DMS153 treated with DMSO at 0.1 percent for 48 hours (cell line): ENCODE measurements around the gene GASK1A.

Experiments used
- DNase-seq: peaks from one replicate; lab custom pipeline; 2025; ENCODE audit not compliant: unreplicated experiment; lab: John Stamatoyannopoulos, UW

The GASK1A gene

DNA sequence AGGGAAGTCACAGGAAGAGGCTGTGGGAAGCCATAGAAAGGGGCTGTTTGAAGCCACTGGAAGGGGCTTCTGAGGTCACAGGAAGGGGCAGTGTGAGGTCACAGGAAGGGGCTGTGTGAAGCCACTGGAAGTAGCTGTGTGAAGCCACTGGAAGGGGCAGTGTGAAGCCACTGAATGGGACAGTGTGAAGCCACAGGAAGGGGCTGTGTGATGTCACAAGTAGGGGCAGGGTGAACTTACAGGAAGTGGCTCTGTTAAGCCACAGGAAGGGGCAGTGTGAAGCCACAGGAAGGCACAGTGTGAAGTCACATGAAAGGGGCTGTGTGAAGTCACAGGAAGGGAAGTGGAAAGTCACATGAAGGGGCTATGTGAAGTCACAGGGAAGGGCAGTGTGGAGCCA is 33.1 kb downstream of the GASK1A start:
- DNase-seq = no peak

DNA sequence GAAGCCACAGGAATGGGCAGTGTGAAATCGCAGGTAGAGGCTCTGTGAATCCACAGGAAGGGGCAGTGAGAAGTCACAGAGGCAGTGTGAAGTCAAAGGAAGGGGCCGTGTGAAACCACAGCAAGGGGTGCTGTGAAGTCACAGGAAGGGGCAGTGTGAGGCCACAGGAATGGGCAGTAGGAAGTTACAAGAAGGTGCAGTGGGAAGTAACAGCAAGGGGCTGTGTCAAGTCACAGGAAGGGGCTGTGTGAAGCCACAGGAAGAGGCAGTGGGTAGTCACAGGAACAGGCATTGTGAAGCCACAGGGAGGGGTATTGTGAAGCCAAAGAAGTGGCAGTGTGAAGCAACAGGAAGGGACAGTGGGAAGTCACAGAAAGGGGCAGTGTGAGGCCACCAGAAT is 34.1 kb downstream of the GASK1A start:
- DNase-seq = no peak

DNA sequence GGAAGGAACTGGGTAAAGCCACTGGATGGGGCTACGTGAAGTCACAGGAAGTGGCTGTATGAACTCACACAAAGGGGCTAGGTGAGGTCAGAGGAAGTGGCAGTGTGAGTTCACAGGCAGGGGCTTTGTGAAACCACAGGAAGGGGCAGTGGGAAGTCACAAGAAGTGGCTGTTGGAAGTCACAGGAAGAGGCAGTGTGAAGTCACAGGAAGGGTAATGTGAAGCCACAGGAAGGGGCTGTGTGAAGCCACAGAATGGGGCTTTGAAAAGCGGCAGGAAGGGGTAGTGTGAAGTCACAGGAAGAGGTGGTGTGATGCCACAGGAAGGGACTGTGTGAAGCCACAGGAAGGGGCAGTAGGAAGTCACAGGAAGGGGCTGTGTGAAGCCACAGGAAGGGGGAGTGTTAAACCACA is 34.6 kb downstream of the GASK1A start:
- DNase-seq = no peak

DNA sequence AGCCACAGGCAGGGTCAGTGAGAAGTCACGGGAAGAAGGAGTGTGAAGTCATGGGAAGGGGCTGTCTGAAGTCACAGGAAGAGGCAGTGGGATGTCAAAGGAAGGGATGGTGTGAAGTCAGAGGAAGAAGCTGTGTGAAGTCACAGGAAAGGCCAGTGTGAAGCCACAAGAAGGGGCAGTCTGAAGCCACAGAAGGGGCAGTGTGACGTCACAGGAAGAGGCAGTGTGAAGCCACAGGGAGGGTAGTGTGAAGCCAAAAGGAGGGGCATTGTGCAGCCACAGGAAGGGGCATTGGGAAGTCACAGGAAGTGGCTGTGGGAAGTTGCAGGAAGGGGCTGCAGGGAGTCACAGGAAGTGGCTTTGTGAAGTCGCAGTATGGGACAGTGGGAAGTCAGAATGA is 35.1 kb downstream of the GASK1A start:
- DNase-seq = no peak

DNA sequence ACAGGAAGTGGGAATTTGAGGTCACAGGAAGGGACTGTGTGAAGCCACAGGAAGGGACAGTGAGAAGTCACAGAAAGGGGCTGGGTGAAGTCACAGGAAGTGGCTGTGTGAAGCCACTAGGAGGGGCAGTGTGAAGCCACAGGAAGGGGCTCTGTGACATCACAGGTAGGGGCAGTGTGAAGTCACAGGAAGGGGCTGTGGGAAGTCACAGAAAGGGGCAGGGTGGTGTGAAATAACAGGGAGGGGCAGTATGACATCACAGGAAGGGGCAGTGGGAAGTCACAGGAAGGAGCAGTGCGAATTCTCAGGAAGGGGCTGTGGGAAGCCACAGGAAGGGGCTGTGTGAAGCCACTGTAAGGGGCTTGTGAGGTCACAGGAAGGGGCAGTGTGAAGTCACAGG is 35.8 kb downstream of the GASK1A start:
- DNase-seq = no peak

DNA sequence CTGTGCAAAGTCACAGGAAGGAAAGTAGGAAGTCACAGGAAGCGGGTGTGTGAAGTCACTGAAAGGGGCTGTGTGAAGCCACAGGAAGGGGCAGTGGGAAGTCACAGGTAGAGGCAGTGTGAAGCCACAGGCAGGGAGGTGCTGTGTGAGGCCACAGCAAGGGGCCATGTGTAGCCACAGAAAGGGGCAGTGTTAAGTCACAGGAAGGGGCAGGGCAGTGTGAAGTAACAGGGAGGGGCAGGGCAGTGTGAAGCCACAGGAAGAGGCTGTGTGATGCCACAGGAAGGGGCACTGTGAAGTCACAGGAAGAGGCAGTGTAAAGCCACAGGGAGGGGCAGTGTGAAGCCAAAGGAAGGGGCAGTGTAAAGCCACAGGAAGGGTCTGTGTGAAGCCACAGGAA is 36.5 kb downstream of the GASK1A start:
- DNase-seq = no peak

DNA sequence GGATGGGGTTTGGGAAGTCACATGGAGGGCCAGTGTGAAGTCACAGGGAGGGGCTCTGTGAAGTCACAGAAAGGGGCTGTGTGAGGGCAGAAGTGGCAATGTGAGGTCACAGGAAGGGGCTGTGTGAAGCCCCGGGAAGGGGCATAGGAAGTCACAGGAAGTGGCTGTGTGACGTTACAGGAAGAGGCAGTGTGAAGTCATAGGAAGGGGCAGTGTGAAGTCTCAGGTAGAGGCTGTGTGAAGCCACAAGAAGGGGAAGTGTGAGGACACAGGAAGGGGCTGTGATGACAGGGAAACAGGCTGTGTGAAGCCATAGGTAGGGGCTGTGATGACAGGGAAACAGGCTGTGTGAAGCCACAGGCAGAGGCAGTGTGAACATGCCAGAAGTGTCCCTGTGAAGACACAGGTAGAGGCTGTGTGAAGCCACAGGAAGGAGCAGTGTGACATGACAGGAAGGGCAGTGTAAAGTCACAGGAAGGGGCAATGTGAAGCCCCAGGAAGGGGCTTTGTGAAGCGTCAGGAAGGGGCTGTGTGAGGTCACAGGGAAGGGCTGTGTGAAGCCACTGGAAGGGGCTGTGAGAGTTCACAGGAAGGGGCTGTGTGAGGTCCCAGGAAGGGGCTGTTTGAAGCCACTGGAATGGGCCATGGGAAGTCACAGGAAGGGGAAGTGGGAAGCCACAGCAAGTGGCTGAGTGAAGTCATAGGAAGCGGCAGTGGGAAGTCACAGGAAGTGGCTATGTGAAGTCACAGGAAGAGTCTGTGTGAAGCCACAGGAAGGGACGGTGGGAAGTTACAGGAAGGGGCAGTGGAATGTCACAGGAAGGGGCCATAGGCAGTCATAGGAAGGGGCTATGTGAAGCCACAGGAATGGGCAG is 37.1 kb downstream of the GASK1A start:
- DNase-seq = no peak

DNA sequence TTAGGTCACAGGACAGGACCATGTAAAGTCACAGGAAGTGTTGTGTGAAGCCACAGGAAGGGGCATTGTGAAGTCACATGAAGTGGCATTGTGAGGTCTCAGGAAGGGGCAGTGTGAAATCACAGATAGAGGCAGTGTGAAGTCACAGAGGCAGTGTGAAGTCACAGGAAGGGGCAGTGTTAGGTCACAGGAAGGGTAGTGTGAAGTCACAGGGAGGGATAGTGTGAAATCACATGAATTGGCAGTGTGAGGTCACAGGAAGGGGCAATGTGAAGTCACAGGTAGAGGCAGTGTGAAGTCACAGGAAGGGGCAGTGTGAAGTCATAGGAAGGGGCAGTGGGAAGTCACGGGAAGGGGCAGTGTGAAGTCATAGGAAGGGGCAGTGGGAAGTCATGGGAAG is 37.9 kb downstream of the GASK1A start:
- no peak for DNase-seq

DNA sequence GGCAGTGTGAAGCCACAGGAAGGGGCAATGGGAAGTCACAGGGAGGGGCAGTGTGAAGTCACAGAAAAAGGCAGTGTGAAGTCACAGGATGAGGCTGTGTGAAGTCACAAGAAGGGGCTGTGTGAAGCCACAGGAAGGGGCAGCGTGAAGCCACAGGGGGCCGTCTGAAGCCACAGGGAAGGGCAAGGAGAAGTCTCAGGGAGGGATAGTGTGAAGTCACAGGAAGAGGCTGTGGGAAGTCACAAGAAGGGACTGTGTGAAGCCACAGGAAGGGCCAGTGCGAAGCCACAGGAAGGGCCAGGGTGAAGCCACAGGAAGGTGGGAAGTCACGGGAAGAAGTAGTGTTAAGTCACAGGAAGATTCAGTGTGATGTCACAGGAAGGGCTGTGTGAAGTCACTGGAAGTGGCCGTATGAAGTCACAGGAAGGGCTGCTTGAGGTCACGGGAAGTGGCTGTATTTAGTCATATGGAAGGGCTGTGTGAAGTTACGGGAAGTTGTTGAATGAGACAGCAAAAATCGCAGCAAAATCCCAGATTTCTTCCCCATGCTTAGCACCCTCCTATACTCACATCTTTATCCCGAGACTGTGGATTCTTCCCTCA is 38.6 kb downstream of the GASK1A start:
- no peak for DNase-seq

DNA sequence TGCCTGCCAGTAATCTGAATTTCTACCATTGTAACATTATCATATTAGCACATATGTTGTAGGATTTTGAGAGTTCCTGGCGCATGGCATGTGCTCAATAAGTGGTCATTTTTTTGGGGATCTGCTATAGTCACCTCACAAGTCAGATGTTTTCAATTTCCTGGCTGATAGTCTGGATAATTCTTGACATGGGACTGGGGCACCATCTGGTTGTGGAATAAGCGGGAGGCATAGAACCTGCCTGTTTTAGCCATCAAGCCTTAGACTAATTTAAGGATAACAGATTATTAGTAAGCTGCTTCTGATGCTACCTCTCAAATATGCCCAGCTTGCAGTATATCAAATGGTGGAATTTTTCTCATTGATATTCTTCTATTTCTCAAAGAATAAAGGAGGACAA is 39.1 kb downstream of the GASK1A start:
- no peak for DNase-seq

DNA sequence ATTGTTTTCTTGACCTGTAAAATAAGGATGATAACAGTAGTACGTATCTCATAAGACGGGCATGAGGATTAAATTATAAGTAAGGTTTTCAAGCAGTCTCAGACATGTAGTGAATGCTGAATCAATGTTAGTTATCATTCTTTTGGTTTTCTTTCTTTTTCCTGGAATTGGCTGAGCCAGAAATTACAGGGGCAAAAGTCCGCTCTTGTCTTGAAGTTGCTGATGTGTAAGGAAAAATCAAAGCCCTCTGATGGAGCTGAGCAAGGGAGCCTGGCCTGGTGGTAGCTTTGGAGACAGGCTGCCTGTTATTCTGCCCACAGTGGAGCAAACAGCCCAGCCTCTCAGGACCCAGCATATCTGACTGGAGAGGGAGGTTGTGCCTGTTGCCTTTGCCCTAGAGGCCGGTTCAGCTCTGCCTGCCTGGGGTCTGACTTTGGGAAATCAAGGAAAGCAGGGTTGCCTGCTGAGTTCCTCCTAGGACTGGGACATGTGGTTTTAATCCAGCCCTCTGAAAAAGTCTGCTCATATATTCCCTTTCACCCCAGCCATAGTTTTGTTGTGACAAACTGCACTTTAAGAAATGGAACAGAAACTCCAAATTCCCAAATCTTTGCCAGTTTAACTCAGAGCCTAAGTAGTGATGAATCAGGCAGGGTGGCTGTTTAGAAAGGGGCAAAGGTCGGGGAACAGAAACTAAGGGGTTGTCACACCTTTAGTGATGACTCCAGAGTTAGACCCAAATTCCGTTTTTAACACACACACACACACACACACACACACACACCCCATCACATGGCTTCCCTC is 40.1 kb downstream of the GASK1A start:
- no peak for DNase-seq

DNA sequence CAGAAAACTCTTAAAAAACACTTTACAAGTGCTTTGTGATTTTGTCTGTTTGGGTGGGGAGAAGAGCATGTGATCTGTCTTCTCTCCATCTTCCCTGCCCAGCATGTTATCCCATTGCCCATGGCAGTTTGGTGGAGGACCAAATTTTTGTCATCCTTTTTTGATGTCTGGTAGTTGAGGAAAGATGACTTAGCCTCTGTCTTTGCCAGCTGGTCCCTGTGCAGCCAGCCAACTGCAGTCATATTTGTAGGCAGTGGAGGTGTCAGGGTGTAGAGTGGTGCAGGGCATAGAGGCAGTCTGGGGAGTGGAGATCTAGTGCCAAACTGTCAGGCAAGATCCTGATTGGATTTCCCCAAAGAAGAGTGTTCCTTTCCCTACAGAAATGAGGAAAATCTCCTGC is 40.7 kb downstream of the GASK1A start:
- DNase-seq = no peak

DNA sequence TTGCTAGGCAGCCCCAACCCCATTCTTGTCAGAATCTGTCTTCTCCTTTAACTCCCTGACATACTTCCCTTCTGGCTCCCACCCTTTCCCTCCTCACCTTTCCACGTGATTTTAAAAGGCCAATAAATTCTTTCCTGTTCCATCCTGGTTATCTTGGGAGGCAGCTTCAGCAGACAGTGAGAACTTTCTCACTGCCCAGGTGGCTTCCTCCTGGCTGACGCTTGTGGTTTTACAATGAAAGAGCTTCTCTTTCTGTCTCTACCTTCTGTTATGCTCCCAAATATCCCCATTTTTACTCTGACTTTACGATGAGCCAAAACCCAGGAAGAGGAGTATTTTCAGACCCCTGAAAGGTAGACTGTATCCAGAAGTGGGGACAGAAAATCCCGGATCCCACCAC is 42.1 kb downstream of the GASK1A start:
- no peak for DNase-seq

DNA sequence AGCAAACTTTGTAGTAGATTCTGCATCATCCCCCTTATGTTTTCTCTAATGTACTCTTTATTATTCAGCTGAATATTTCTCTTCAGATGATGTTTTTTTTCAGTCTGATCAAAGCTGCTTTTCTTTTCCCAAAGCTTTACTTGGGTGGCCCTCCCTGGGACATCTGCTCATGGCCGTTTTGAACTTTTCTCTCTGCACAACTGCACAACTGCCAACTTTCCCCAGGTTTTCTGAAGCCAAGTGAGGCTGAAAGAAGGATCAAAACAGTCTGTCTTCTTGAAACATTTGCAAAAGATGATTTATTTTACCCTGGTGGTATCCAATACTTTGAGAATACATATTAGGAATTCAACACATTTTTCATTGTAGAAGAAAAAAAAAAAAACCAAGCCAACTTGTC is 43.0 kb downstream of the GASK1A start:
- no peak for DNase-seq

DNA sequence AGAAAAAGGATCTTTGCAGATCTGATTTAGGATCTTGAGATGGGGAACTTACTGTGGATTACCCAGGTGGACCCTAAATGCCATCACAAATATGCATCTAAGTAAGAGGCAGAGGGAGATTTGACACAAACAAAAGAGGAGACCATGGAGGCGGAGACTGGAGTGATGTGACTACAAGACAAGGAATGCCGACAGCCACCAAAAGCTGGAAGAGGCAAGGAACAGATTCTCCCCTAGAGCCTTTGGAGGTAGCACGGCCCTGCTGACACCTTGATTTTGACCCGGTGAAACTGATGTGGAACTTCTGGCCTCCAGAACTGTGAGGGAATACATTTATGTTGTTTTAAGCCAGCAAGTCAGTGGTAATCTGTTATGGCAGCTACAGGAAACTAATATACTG is 44.0 kb downstream of the GASK1A start:
- no peak for DNase-seq

DNA sequence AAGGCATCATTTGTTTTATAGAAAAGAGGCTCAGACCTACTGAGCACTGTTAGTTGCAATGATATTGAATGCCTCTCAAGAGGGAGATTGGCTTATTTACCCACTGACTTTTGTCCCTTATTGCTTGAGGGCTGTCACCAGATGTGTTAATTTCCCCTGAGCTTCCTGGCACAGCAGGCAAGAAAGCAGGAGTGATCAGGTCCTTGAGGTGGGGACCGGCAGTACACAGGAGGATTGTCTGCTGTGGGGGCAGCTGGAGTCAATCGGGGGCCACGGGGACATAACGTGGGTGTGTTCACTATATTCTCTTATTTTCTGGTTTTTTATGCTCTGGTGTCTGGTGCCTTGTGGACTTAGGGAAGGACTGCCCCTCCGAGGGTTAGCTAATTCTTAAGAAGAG is 44.6 kb downstream of the GASK1A start:
- no peak for DNase-seq

DNA sequence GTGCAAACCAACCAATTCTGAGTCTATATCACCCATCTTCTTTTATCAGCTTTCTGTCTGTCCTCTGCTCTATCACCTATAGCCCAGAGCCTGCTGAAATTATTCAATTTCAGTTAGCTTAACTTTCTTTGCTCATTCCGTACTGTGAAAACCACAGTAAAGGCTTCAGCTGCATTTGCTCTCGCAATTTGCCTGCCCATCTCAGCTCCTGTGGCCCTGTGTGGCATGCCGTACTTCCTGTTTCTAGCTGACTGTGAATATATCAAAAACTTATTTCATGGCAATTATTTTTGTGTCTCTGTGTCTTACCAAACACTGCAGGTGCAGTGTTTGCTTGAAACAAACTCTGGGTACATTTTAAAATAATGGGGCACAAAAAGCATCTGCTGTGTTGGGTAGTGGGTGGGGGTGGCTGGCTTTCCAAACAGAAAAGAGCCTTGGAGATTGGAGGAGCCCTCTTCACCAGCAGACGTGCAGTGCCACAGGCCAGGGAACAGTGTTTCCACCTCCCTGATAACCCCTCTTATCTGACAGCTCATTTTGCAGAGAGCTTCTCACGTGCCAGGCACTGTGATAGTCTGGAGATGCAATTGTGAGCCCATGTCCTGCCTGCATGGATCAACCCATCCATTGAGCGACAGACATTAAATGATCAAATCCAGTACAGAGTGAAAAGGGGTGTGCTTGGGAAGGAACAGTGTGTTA is 45.2 kb downstream of the GASK1A start:
- no peak for DNase-seq

DNA sequence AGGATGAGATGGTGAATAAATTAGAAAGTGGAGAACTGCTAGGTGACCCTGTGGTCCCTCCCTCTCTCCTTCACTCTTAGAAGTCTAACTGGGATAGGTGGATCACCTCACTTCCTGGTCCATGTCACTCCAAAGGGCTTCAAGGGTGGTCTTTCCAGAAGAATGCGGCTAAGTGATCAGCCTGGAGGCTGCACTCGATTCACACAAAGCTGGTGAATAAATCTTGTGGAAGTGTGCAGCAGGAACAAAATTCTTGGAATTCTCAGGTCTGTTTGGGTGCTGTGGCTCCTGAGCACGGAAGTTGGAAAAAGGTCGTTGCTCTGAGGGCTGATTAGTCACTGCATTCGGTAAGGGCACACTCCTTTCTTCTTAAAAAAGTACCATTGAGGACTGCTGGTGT is 46.3 kb downstream of the GASK1A start:
- no peak for DNase-seq

DNA sequence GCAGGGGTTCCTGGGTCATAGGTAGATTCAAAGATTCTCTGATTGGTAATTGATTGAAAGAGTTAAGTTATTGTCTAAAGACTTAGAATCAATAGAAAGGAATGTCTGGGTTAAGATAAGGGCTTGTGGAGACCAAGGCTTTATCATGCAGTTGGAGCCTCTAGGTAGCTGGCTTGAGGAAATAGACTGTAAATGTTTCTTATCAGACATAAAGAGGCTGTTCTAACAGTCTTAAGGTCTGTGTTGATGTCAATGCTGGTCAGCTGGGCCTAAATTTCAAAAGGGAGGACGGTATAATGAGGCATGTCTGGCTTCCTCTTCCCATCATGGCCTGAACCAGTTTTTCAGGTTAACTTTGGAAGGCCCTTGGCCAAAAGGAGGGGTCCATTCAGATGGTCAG is 48.9 kb downstream of the GASK1A start:
- no peak for DNase-seq

DNA sequence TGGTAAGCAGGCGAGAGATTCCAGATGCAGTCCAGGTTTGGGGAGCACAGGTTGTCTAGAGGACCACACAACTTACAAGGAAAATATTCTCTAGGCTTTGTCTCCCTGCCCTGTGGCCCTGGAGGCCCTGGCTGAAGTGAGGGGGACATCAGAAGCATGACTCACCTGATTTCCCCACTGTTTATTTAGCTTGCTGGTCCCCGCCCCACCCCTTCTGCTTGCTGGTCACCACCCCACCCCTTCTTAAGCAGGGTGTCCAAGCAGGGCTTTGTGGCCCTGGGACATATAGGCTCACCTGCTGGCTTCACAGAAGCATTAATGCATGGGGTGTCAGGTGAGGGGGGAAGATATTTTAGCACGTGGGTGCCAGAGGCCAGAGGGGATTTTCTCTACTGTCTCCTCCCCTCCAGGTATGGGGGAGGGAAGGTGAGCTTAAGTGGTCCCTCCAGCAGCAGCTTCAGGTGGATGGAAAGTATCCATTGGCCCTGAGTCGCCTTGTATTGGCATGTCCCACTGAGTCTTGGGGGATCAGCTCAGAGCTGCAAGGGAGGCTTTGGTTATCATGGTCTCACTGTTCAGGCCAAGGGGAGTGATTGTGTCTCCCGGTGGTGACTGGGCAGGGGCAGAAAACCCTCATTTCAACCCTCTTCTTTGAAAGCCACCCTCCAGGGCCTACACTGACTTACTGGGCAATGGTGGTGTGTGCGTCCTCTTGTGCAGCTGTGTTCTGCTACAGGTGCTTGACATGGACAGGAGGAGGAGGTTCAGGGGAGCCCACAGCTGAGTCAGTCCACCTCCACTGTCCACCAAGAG is 49.8 kb downstream of the GASK1A start:
- no peak for DNase-seq
